ENCODE measurements around the gene CYP27C1.

CYP27C1 gene

GRCh38 chr2:127159543-127159942 is 60.6 kb downstream of the CYP27C1 start:
- H2AFZ ChIP-seq (ENCODE audit: low read depth, low read length, severe bottlenecking) = no peak overlapping the region
- no peak overlapping the region for H3K27ac ChIP-seq (ENCODE audit: low read depth, low read length)
- H3K4me2 ChIP-seq (ENCODE audit: low read depth, low read length, poor library complexity, severe bottlenecking) = no peak overlapping the region
- no peaks in the 10 kb centered on the region for H3K79me2 ChIP-seq (ENCODE audit: insufficient read depth, low read length)
- TF ChIP-seq CTCF (IDR thresholded peaks at IDR 0.05; ENCODE audit: insufficient read depth, low read length, poor library complexity, severe bottlenecking) = no peak
- TF ChIP-seq EZH2phosphoT487 (conservative IDR thresholded peaks at IDR 0.05; ENCODE audit: low read length) = no peak
- no peak overlapping the region for H3K4me3 ChIP-seq (ENCODE audit: insufficient read depth, low read length, poor library complexity, severe bottlenecking)
- H3K27me3 ChIP-seq (ENCODE audit: low read length) = no peaks in the 10 kb centered on the region
- H3F3A ChIP-seq (ENCODE audit: insufficient read depth) = no peaks in the 10 kb centered on the region
- no peaks in the 10 kb centered on the region for H3K9me2 ChIP-seq (replicated peaks; ENCODE audit: insufficient read depth, low read length)
- H3K9me3 ChIP-seq (ENCODE audit: insufficient read depth, low read length) = no peaks in the 10 kb centered on the region
- no peaks in the 10 kb centered on the region for H3K36me3 ChIP-seq (ENCODE audit: low read length)
- H3K9ac ChIP-seq (ENCODE audit: low read length) = no peak overlapping the region
- no peaks in the 10 kb centered on the region for H4K20me1 ChIP-seq (ENCODE audit: low read depth, low read length)

GRCh38 chr2:127158614-127159290 is 61.3 kb downstream of the CYP27C1 start:
- Histone ChIP-seq H3K36me3 (ENCODE audit: low read length) (no peaks in the 10 kb centered on the region), H3K9me3 (ENCODE audit: insufficient read depth, low read length) (no peaks in the 10 kb centered on the region), H3K9ac (ENCODE audit: low read length) (no peak overlapping the region), H3F3A (ENCODE audit: insufficient read depth) (no peaks in the 10 kb centered on the region), H3K9me2 (replicated peaks; ENCODE audit: insufficient read depth, low read length) (no peaks in the 10 kb centered on the region), H3K4me2 (ENCODE audit: low read depth, low read length, poor library complexity, severe bottlenecking) (no peak overlapping the region), H3K79me2 (ENCODE audit: insufficient read depth, low read length) (no peaks in the 10 kb centered on the region), H3K4me3 (ENCODE audit: insufficient read depth, low read length, poor library complexity, severe bottlenecking) (no peak overlapping the region), H3K27ac (ENCODE audit: low read depth, low read length) (no peak overlapping the region), H3K27me3 (ENCODE audit: low read length) (no peaks in the 10 kb centered on the region), H4K20me1 (ENCODE audit: low read depth, low read length) (no peaks in the 10 kb centered on the region), H2AFZ (ENCODE audit: low read depth, low read length, severe bottlenecking) (no peak overlapping the region)
- TF ChIP-seq CTCF (IDR thresholded peaks at IDR 0.05; ENCODE audit: insufficient read depth, low read length, poor library complexity, severe bottlenecking) = no peak
- TF ChIP-seq EZH2phosphoT487 (conservative IDR thresholded peaks at IDR 0.05; ENCODE audit: low read length) = no peak

- Histone ChIP-seq H3K9me2 (replicated peaks; ENCODE audit: insufficient read depth, low read length) (no peaks in the 10 kb centered on the region), H3F3A (ENCODE audit: insufficient read depth) (no peaks in the 10 kb centered on the region), H4K20me1 (ENCODE audit: low read depth, low read length) (no peaks in the 10 kb centered on the region), H3K27ac (ENCODE audit: low read depth, low read length) (no peak overlapping the region), H3K4me3 (ENCODE audit: insufficient read depth, low read length, poor library complexity, severe bottlenecking) (no peak overlapping the region), H3K36me3 (ENCODE audit: low read length) (no peaks in the 10 kb centered on the region), H3K4me2 (ENCODE audit: low read depth, low read length, poor library complexity, severe bottlenecking) (no peak overlapping the region), H3K79me2 (ENCODE audit: insufficient read depth, low read length) (no peaks in the 10 kb centered on the region), H3K27me3 (ENCODE audit: low read length) (no peaks in the 10 kb centered on the region), H2AFZ (ENCODE audit: low read depth, low read length, severe bottlenecking) (no peak overlapping the region), H3K9ac (ENCODE audit: low read length) (no peak overlapping the region), H3K9me3 (ENCODE audit: insufficient read depth, low read length) (no peaks in the 10 kb centered on the region)
- TF ChIP-seq EZH2phosphoT487 (conservative IDR thresholded peaks at IDR 0.05; ENCODE audit: low read length) (no peak), CTCF (IDR thresholded peaks at IDR 0.05; ENCODE audit: insufficient read depth, low read length, poor library complexity, severe bottlenecking) (no peak)
Observed at GRCh38 chr2:127157651-127158485, 62.2 kb downstream of the CYP27C1 start.
